ENCODE data around the gene TERF2IP.

The TERF2IP gene

DNA sequence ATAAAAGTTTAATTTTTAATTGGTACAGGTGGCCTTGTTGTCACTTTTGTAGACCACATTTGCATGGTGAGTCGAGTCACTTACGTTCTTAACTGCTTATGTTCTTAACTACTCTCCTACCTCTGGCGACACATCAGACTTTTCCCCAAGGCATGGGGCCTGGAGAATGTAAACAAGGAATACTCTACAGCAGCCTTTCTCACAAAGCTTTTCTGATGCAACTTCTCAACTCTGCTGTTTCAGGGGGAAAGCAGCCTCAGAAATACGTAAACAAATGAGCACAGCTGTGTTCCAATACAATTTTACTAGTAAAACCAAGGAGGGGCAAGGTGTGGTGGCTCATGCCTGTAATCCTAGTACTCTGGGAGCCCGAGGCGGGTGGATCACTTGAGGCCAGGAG is 7.0 kb upstream of the TERF2IP start:
- no peak for DNase-seq

DNA sequence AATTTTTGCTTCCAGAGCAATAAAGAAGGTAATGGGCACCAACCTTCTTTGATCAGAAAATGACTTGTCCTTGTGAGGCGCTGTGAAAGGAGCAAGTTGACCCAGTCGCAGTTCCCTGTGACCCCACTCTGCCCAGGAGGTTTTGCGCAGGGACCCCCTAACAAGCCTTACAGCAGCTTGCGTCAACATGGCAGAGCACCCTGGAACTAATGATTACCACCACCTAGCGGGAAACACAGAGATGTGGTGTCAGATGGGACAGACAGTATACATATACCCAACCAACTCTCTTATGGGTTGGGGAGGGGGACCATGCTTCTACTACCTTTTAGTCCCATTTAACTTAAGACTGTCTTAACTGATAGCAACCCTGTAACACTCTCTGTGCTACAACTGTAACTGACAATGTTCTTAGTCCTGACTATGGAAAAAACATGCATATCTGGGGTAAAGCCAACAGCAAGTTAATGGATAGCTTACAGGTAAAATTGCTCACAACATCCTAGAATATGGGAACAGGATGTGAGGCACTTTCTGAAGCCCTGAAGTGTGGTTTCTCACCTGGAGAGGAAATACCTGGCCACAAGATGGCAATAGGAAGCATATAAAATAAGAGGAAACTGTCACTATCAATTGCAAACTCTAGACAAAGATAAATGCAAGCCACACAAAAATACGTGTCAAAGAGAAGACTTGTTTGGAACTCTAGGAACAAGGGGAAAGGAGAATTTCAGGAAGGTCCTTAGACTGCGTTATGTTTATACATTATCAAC is 3.1 kb upstream of the TERF2IP start:
- no peak for DNase-seq

DNA sequence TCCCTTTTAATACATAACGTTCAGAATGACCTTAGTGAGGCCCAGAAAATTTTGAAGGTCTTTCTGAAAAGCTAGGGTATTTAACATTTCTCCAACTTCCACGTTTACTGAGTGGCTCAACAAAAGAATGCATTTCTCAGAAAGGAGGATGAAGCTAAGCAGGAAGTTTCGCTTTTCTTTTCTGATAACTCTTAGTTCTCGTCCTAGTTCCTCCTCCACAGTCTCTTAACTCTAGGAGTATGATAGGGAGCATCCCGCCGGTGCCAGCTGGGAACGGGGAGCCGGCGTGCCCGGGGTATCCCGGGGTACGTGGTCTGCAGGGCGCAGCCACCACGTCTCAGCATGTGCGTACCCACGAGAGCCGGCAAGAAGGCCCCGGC is 471 bp upstream of the TERF2IP start:
- DNase-seq: no peak

DNA sequence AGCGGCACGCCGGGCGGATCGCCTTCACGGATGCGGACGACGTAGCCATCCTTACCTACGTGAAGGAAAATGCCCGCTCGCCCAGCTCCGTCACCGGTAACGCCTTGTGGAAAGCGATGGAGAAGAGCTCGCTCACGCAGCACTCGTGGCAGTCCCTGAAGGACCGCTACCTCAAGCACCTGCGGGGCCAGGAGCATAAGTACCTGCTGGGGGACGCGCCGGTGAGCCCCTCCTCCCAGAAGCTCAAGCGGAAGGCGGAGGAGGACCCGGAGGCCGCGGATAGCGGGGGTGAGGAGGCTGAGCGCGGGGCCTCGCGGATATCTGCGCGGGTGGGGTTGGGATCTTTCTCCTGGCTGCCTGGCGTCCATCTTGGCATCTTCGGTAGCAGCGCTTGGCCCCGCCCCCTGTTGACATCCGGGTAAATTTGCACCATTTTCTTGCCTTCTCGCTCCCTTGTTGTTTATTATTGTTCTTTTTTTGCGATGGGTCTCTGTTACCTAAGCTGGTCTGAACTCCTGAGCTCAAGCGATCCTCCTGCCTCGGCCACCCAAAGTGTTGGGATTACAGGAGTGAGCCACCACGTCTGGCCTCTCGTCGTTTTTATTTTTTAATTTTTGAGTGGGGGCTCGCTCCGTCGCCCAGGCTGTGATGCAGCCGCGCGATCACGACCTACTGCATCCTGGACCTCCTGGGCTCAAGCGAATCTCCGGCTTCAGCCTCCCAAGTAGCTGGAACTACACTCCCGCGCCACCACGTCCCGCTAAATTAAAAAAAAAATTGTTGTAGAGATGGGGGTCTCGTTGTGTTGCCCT is 898 bp downstream of the TERF2IP start:
- DNase-seq: peak; percentile 89

DNA sequence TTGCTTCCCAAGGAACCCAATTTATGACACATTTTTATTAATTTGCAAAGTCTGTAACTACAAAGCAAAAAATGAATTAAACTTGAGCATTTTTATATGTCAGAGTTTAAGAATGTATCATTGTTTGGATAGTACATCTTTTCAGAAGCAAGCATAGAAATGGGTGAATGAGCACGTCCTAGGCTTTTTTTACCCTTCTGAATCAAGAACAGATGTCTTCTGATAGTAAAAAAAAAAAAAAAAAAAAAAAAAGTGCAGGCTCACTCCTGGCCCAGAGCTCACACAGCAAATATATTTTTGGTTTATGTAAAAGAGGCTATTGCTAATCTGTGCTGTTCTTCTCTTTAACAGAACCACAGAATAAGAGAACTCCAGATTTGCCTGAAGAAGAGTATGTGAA is 6.3 kb downstream of the TERF2IP start:
- no peak for DNase-seq

DNA sequence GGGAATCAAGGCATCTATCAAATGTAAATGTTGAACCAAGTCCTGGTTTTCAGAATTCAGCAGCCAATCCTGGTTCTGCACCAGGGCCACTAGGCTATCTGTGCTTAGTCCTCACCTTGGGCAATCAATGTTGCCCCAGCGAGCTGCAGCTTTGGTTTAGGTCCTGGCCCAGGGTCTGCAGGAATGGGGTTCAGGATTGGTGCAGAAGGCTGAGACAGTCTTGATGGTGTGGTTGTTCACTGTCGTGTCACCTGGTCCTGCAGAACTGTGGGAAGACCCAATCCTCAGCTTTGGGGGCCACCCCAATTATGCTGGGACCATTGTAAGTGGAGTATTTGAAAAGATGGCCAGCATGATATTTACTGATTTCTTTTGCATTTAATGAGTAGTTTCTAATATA is 10.6 kb downstream of the TERF2IP start:
- DNase-seq: no peak

DNA sequence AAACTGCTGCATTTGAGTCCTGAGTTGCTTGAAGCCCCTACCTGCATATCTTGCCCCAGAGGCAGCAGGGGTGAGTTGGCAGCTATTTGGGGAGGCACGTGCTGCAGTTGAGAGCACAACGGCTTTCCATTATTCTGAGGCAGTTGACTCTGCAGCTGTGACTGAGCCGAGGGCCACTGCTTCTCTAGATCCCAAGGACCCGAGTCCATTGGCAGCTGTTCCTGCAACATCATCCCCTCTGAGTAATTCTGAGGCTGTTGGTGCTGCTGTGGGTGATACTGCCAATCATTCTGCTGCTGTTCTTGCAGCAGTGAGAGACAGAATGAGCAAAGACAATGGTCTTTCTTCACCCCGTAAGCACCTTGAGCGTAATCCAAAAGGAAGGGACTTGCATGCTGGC is 12.7 kb downstream of the TERF2IP start:
- DNase-seq: no peak

DNA sequence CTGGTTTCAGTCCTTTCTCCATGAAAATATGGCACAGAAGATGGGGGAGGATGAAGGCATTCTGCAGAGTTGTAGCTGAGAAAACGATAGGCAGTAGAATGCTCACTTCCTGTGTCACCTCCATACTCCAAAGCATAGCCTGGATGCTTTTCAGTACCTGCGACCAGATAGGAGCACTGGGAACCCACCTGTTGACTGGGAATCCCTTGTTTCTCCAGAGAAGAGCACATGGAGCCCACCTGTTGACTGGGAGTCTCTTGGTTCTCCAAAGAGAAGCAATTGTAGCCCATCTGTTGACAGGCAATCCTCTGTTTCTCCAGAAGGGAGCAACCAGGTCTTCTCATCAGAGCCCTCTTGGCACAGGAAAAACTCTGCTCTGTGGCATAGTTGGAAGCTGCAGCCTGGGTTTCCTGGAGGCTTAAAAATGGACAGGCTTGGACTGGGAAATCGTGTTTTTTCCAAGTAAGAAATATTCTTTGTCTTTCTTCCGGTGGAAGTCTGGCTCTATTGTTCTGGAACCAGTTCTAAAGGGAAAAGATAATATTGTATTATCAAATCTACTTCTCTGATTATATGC is 13.2 kb downstream of the TERF2IP start:
- DNase-seq: no peak

DNA sequence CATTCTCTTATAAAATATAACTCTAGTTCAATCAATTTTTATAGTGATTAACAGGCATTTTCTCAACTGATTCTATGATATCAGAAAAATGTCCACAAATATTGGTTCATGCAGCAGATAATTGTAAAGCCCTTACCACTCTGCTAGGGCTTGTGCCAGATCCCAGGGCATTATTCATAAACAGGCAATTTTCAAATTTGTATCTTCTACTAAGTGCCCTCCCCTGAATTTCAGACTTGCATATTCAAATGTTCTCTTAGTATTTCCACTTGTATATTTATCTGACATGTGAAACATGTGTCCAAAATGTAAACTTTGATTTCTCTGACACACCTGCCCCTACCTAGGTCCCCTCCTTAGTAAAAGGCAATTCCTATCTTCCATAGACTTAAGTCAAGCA is 19.9 kb downstream of the TERF2IP start:
- DNase-seq: no peak

DNA sequence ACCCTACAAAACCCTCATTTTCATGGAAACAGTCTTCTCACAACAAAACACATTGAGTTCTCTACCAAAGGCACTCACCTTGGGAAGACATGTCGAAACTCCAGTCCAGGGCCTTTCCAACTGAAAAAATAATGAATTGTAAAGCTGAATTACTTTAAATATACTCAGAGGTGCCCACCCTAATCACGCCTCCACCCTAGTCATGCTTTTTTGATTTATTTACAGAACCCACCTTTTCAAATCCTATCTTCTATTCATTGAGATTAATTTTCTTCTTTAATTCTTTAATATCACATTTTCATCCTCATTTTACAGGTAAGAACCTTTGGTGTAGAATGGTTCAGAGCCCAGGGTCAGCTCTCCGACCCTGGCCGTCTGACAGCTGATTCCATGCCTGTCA is 29.3 kb downstream of the TERF2IP start, which contains the start of gene CPHXL2:
Gene CPHXL2, minus strand, starts transcription at position 101 of the 400 bp plus-strand sequence. Its CDS starts 10 bp downstream, at position 91.
- DNase-seq: no peak

DNA sequence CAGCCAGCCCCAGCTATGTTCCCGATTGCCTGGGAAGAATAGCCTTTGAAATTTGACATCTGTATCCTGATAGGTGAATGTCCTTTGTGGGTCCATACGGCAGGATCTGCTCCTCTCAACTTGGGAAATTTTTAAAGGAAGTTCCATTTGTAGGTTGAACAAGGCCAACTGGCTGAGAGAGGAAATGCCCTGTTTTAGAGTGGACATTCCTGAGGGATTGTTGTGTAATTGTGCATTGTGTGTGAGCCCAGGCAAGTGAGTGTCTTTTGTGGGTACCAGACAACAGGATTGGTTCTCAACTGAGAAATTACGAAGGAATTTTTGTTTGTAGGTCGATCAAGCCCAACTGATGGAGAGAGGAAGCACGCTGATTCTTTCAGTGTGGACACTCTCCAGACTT is 31.8 kb downstream of the TERF2IP start:
- DNase-seq: no peak

DNA sequence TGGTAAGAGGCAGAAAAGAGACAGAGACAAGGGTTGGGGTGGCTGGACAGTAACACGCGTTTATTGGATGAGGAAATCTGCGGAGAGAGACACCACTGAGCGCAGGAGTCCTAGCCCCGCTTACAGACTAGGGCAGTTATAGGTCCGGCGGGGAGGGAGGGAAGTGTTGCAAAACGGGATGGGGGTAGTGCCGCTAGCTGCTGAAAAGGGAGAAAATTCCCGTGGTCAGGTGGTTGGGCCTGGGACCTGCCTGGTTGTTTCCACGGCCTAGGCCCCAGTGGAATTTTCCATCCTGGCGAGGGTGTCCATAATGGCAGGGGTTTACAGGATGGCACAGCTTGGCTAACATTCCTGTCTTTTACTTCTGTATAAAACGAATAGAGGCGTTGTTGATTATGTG is 34.7 kb downstream of the TERF2IP start:
- no peak for DNase-seq

DNA sequence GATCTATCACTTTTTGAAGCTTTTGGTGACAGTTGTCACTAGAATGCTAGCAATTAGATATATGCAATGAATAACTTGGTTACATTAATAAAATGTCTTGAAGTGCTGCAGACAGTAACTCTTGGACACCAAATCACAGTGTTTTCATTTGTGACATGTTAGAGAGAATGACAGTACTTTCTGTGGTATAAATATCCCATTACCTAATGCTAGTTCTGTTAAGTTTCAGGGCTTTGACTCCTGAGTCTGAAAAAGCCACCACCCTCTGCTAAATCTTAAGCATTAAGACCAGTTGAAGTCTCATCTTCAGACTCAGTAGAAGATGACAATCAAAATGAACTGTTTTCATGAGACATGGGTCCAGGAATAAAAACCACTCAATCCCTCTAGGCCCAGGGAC is 39.8 kb downstream of the TERF2IP start:
- DNase-seq: no peak

DNA sequence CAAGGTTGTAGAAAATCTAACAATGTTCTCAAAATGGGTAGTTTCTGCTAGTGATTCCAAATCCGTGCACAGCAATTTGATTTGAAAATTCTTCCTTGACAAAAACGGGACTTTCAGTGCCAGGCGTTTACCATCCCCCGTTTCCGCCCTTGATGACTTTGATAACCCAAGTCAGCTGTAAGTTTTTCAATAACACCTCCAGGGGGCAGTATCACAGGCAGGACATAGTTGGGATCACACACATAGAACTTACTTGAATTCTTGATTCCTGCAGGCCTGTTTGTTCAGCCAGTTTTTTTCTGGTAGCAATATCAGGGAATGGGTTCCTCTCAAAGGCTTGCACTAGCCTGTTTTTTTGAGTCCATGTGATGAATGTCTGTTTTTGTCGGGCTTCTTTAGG is 48.1 kb downstream of the TERF2IP start:
- DNase-seq: no peak

DNA sequence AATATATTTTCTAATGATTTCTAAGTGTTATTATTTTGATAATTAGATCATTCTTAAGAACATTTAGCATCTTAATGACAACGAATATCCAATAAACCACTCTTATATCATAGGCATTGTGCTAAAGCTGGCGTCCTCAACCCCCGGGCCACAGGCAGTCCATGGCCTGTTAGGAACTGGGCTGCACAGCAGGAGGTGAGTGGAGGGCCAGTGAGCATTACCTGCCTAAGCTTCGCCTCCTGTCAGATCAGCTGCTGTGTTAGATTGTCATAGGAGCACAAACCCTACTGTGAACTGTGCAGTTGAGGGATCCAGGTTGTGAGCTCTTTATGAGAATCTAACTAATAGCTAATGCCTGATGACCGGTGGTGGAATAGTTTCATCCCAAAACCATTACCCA is 50.0 kb downstream of the TERF2IP start:
- no peak for DNase-seq

DNA sequence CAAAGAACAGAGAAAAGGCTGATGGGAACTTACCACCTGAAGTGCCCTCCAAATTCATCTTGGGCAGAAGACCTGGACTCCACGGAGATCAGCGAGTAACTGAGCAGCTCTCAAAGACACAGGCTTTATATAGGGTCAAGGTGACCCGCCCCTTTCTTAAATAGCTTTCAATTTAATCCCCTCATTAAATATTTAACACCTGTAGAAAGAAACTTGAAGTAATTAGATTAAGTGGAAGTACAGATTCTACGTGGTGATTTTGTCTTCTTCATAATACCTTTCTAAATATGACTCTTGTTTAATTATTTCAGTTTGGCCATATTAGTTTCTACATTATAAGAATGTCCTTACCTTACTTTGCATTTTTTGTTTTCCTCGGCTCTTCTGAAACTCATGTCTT is 53.8 kb downstream of the TERF2IP start, which contains the start of gene DUXB:
Gene DUXB, minus strand, starts transcription at position 101 of the 400 bp plus-strand sequence. Its CDS starts 43 bp downstream, at position 58.
- DNase-seq: no peak

DNA sequence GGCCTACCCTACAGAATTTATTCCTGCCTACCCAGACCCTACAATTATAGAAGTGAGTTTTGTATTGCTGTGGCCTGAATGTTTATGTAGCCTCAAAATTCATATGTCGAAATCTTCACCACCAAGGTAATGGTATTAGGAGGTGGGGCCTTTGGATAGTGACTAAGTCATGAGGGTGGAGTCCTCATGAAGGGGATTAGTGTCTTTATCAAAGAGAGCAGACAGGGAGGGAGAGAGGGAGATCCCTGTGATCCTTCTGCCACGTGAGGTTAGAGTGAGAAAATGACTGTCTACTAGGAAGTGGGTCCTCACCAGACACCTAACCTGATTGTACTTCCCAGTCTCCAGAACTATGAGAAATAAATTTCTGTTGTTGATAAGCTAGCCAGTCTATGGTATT is 54.7 kb downstream of the TERF2IP start:
- no peak for DNase-seq

DNA sequence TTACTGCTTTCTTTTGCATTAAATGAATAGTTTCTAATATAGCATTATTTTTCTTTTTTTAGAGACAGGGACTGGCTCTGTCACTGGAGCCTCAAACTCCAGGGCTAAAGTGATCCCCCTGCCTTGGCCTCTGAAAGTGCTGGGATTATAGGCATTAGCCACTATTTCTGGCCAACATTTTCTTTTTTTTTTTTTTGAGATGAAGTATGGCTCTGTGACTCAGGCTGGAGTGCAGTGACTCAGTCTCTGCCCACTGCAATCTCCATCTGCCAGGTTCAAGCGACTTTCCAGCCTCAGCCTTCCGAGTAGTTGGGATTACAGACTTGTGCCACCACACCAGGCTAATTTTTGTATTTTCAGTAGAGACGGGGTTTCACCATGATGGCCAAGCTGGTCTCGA is 55.7 kb downstream of the TERF2IP start:
- DNase-seq: no peak

Data from CD4-positive, alpha-beta T cell treated with Interleukin-6 for 4 hours (primary cell).